ENCODE results near the gene EME1. TPM values are rescaled to one million over a fixed set of nuclear protein-coding genes. Genes with fewer than 3 reads are reported as not detected.

Gene EME1, protein sequence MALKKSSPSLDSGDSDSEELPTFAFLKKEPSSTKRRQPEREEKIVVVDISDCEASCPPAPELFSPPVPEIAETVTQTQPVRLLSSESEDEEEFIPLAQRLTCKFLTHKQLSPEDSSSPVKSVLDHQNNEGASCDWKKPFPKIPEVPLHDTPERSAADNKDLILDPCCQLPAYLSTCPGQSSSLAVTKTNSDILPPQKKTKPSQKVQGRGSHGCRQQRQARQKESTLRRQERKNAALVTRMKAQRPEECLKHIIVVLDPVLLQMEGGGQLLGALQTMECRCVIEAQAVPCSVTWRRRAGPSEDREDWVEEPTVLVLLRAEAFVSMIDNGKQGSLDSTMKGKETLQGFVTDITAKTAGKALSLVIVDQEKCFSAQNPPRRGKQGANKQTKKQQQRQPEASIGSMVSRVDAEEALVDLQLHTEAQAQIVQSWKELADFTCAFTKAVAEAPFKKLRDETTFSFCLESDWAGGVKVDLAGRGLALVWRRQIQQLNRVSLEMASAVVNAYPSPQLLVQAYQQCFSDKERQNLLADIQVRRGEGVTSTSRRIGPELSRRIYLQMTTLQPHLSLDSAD
- total RNA-seq (2022; extraction: Qiagen RNA extraction): 14.9 to 16.1 TPM (median 15.6 TPM) in 5 replicates

GRCh38 chr17:50372758-50373556, at the start of gene EME1, which contains the start of gene MRPL27:
EME1 (plus strand) TSS chr17:50373229; CDS start chr17:50375209, 1,980 bp downstream.
MRPL27 (minus strand) TSS chr17:50373184; CDS start chr17:50373170, 14 bp downstream.

GRCh38 chr17:50345432-50346312, 27.4 kb upstream of the EME1 start, which contains the start of gene XYLT2:
XYLT2 (plus strand) TSS chr17:50346126; CDS start chr17:50346141, 15 bp downstream.

DNA sequence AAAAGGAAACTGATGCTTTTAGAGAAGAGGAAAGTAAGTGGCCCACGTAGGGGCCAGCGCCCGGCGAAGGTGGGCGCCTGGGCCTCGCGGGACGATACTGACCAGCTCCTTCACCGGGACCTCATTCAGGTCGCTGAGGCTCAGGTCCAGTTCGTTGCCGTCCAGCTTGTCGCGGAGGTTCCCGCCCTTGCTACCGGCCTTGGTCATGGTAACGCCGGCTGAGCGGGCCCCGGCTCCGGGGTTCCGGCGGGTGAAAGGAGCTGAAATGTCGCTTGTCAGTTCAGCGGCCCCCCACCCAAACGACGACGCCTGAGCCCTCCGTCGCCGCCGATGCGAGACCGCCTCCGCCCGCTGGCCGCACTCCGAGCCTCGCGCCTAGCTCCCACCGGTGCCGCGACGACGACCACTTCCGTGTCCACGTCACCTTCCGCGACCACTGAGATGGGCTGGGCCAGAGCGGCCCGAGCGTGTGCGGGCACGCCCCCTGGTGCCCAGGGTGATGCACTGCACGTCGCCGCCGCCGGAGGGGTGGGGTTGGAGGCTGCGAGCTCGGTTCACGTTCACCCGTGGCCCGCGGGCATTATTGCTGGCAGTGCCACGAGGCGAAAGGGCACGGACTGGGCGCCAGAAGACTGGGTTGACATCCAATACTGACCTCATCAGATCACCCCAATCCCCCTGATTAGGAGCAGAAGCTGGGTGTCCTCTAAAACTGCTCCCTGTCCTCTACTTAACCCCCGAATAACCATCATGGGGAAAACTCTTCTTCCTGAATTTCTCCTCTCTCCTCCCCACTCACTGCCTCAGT, 24.3 kb downstream of the EME1 start, which contains the start of gene LRRC59:
LRRC59 (minus strand) TSS at position 413 of the 808 bp plus-strand sequence; CDS start at position 207, 206 bp downstream.

GRCh38 chr17:50425682-50426471, 52.8 kb downstream of the EME1 start, which contains the start of gene ACSF2:
ACSF2 (plus strand) TSS chr17:50426218; CDS start chr17:50426262, 44 bp downstream.

Other genes with a start within 250 kb of the EME1 start
- 0.27 to 0.95 TPM (median 0.49 TPM) in 5 replicates for gene SAMD14, start 243.1 kb upstream of the EME1 start, total RNA-seq (2022; extraction: Qiagen RNA extraction)
- 45.5 to 58.7 TPM (median 56.7 TPM) in 5 replicates for gene PPP1R9B, start 222.6 kb upstream of the EME1 start, total RNA-seq (2022; extraction: Qiagen RNA extraction)
- 1.3 to 2.5 TPM (median 1.9 TPM) in 5 replicates for gene SGCA, start 207.2 kb upstream of the EME1 start, total RNA-seq (2022; extraction: Qiagen RNA extraction)
- 5.1 to 11.3 TPM (median 10.2 TPM) in 5 replicates for gene COL1A1, start 171.6 kb upstream of the EME1 start, total RNA-seq (2022; extraction: Qiagen RNA extraction)
- gene TMEM92, start 98.8 kb upstream of the EME1 start, total RNA-seq (2022; extraction: Qiagen RNA extraction): 19.2 to 32.5 TPM (median 24.2 TPM) in 5 replicates
- gene XYLT2, start 27.1 kb upstream of the EME1 start, total RNA-seq (2022; extraction: Qiagen RNA extraction): 19.2 to 29.2 TPM (median 22.3 TPM) in 5 replicates
- 141 to 162 TPM (median 151 TPM) in 5 replicates for gene MRPL27, start within 50 bp of the EME1 start, total RNA-seq (2022; extraction: Qiagen RNA extraction)
- 228 to 234 TPM (median 229 TPM) in 5 replicates for gene LRRC59, start 24.3 kb downstream of the EME1 start, total RNA-seq (2022; extraction: Qiagen RNA extraction)
- 10.1 to 14.8 TPM (median 13.8 TPM) in 5 replicates for gene ACSF2, start 53.0 kb downstream of the EME1 start, total RNA-seq (2022; extraction: Qiagen RNA extraction)
- gene CHAD, start 95.7 kb downstream of the EME1 start, total RNA-seq (2022; extraction: Qiagen RNA extraction): not detected in 5 replicates
- 29.2 to 39.8 TPM (median 35.9 TPM) in 5 replicates for gene RSAD1, start 105.6 kb downstream of the EME1 start, total RNA-seq (2022; extraction: Qiagen RNA extraction)
- gene MYCBPAP, start 135.2 kb downstream of the EME1 start, total RNA-seq (2022; extraction: Qiagen RNA extraction): 0.53 to 1.0 TPM (median 0.69 TPM) in 5 replicates
- gene EPN3, start 159.5 kb downstream of the EME1 start, total RNA-seq (2022; extraction: Qiagen RNA extraction): 0.09 to 0.32 TPM (median 0.21 TPM) in 5 replicates
- gene SPATA20, start 173.9 kb downstream of the EME1 start, total RNA-seq (2022; extraction: Qiagen RNA extraction): 62.3 to 91.7 TPM (median 88.3 TPM) in 5 replicates
- 2.9 to 4.7 TPM (median 4.4 TPM) in 5 replicates for gene CACNA1G, start 187.5 kb downstream of the EME1 start, total RNA-seq (2022; extraction: Qiagen RNA extraction)